GM21390 (cell line): Measurements from ENCODE around the gene TPPP3.

Source experiments
- ATAC-seq: cut with Tn5 transposase; IDR thresholded peaks from one replicate; pipeline ENCODE4 v1.9.1; 2021; ENCODE audit not compliant: unreplicated experiment

Gene TPPP3

GRCh38 chr16:67346341-67346740 lies 47.0 kb downstream of the TPPP3 start:
- no peak for ATAC-seq

GRCh38 chr16:67345401-67345800 lies 47.9 kb downstream of the TPPP3 start:
- ATAC-seq: no peak

GRCh38 chr16:67342616-67343015 lies 50.7 kb downstream of the TPPP3 start:
- ATAC-seq: no peak

- no peak for ATAC-seq
These were observed 52.0 kb downstream of the TPPP3 start for GRCh38 chr16:67341250-67341649.
